ENCODE measurements around the gene GPATCH8.

- TF ChIP-seq YY1 (IDR thresholded peaks at IDR 0.05; ENCODE audit: insufficient read depth, insufficient read length) (no peak), ZNF274 (IDR thresholded peaks at IDR 0.05; ENCODE audit: low read depth, low read length) (no peak), SUZ12 (IDR thresholded peaks at IDR 0.05; ENCODE audit: extremely low read depth, insufficient read depth, insufficient read length) (no peak)
Observed at GRCh38 chr17:44382917-44383316, 120.3 kb downstream of the GPATCH8 start.

All from NT2/D1 (cell line).